GM18951 (cell line): ENCODE results near the gene MED9.
"Not testable (repeated sequence)": the region's sequence is repeated elsewhere in the genome, so short reads cannot be mapped to it uniquely, and the experiment has no call there.

ENCODE experiments used
- POLR2A ChIP-seq: IDR thresholded peaks from 4 replicates; pipeline ENCODE4 v1.6.1; 2011; ENCODE audit warnings: mild to moderate bottlenecking; ENCODE audit not compliant: insufficient read length, insufficient read depth; ENCODE audit errors: extremely low read depth
- in situ Hi-C: fragments of 300-500 bp; cut with MboI; formaldehyde crosslinking; loops from one replicate; pipeline ENCODE4 v1.12.0; 2022; ENCODE audit warnings: low sequenced_read_pairs, mixed read lengths, inconsistent platforms; ENCODE audit not compliant: unreplicated experiment

MED9 gene

GRCh38 chr17:17445925-17446665 is 30.7 kb upstream of the MED9 start:
- no peak for TF ChIP-seq POLR2A
- in situ Hi-C loops, result no loop called here

DNA sequence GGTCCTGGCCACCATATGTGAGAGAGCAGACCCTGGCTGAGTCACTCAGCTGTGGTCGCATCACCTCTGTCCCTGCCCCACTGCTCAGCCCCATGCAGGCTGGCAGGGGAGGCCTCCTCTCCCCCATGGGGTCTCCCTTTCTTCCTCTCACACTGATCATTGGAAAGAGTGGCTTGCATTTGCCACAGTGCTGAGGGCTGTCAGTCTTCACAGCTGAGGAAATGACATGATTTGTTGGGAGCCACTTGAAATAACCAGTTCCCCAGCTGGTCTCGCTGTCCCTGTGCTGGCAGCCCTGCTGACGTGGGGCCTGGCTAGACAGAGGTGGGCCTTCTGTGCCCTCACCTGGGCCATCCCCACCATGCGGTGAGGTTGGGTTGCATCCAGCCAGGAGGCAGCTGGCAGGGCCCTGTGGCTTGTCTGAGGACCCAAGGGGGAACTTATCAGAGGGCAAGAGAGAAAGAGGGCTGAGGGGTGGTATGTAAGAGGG is 30.1 kb upstream of the MED9 start:
- in situ Hi-C loops, result no loop called here
- no peak for TF ChIP-seq POLR2A

GRCh38 chr17:17447264-17447663 is 29.5 kb upstream of the MED9 start:
- TF ChIP-seq POLR2A, result no peak
- in situ Hi-C loops, result no loop called here

- in situ Hi-C loops, result no loop called here
- TF ChIP-seq POLR2A, result no peak
Measured at GRCh38 chr17:17448076-17448475, 28.7 kb upstream of the MED9 start.

GRCh38 chr17:17448723-17449122 is 28.1 kb upstream of the MED9 start:
- TF ChIP-seq POLR2A, result no peak
- in situ Hi-C loops, result no loop called here

DNA sequence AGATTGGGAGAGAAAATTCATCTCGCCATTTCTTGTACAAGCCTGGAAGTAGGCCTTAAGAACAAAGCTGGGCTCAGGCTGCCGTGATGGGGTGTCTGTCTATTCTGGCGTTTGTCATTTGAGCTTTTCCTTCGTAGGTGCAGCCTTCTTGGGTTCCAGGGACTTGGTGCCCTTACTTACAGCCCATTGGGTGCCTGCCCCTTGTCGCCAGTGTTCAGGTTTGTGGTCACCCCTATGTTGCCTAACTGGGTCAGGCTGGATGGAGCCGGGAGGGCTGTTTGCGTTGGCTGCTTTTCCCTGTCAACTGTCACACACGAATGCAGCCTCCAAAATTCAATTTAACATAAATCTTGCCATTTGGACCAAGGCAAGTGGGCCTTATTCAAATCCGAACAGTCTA is 23.7 kb upstream of the MED9 start:
- in situ Hi-C loops, result no loop called here
- TF ChIP-seq POLR2A, result no peak

GRCh38 chr17:17454276-17454675 is 22.5 kb upstream of the MED9 start:
- in situ Hi-C loops, result no loop called here
- no peak for TF ChIP-seq POLR2A

GRCh38 chr17:17454700-17455099 is 22.1 kb upstream of the MED9 start:
- in situ Hi-C loops, result not testable (repeated sequence)

GRCh38 chr17:17455173-17455572 is 21.6 kb upstream of the MED9 start:
- no peak for TF ChIP-seq POLR2A
- in situ Hi-C loops, result no loop called here

DNA sequence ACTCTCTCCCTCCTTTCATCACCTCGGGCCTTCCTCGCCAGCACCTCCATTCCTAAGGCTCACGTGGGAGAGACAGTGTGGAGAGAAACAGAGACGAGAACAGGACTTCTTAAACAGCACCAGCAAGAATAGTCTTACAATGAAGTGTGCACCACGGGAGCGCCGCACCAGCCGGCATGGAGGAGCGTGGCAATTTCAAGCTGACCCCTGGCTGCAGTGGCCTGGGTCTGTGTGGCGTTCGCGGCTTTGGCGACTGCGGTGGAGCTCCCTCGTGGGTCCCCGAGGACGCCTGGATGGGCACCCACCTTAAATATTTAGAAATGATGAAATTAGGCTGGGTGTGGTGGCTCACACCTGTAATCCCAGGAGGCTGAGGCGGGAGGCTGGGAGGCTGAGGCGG is 20.5 kb upstream of the MED9 start:
- no peak for TF ChIP-seq POLR2A
- in situ Hi-C loops, result no loop called here

DNA sequence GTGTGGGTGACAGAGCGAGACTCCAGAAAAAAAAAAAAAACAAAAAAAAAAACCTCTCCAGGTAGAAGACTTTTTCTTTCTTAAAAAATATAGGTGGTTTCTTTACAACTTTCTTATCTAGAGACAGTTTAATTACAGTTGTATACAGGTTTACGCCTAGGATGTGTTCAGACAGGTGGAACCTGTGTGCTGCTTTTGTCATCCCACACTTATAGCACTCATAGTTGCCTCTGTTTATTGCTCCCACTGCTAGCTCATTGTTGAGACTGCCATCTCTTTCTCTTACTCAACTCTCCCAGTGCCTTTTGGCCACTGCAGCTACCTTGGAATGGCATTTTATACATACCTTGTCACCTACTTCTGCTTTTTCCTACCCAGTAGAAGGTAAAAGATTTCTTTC is 19.1 kb upstream of the MED9 start:
- no peak for TF ChIP-seq POLR2A
- in situ Hi-C loops, result no loop called here

DNA sequence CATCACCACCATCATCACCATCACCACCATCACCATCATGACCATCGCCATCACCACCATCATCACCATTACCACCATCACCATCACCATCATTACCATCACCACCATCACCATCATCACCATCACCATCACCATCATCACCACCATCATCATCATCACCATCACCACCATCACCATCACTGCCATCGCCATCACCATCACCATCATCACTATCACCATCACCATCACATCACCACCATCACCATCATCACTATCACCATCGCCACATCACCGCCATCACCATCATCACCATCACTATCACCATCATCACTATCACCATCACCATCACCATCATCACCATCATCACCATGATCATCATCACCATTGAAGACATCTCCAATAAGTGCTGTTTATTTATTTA is 16.8 kb upstream of the MED9 start:
- no peak for TF ChIP-seq POLR2A
- in situ Hi-C loops, result no loop called here

DNA sequence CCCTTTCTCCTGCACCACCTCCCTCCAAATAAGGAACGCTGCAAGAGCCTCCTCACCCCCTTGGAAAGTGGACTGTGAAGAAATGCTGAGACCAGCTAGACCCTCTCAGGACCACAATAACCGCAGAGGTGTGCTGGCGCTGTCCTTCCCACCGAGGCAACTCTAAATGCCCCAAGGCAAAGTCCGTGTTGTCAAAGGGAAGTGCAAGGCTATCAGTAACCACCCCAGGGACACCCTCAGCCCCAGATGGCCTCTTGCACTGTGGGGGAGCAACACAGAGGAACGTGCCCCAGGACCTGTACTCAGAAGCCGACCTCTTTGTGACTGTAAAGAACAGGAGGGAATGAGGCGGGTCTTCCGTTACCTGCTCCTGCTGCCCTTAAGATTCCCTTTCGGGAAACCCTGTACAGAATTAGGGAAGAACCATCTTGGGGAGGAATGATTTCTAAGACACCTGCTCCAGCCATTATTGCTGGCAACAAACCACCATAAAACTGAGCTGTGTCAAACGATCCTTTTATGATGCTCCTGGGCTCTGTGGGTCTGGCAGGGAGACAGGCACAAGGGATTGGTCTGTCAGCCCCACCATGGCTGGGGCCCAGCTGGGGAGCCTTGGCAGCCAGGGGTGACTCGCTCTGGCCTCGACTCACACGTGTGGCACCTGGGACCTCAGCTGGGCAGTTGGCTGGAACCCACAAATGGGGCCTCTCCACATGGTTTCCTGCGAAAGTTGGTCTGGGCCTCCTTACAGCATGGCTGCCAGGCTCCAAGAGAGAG is 14.6 kb upstream of the MED9 start:
- in situ Hi-C loops, result no loop called here
- TF ChIP-seq POLR2A, result no peak

DNA sequence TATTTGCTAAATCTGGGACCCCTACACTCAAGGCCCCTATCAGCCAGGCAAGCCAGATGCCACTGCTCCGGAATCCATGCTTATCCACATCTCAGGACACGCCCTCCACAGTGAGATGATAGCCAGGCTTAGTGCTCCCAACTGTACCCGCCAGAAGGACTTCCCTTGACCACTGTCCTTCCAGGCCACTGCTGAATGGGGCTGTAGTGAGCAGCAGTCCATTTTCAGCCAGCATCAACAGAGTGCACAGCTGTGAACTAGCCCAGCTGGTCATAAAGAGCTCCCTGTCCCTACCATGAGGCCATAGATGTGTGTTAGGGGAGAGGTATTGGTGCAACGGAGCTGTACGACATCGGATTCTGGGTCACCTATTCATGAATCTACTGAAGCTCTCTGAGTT is 13.0 kb upstream of the MED9 start:
- no peak for TF ChIP-seq POLR2A
- in situ Hi-C loops, result no loop called here

DNA sequence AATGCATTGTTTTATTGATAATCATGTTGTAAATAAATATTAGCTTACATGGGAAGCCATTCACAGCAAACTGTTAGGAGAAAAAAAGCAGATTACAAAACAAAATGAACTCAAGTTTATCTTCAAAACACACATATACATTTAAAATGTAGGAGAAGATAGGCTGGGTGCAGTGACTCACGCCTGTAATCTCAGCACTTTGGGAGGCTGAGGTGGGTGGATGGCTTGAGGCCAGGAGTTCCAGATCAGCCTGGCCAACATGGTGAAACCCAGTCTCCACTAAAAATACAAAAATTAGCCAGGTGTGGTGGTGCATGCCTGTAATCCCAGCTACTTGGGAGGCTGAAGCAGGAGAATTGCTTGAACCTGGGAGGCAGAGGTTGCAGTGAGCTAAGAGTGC is 10.9 kb upstream of the MED9 start:
- in situ Hi-C loops, result not testable (repeated sequence)
